ENCODE results near the gene SV2C. TPM values are rescaled to one million over a fixed set of nuclear protein-coding genes. Genes with fewer than 3 reads are reported as not detected.

The SV2C gene
- total RNA-seq, 1 donor from 2014 or later: not detected

- DNase-seq (ENCODE audit: extremely low read depth, low read depth, low spot score): no peak
Measured at GRCh38 chr5:76372323-76373054, 289.3 kb downstream of the SV2C start.

DNA sequence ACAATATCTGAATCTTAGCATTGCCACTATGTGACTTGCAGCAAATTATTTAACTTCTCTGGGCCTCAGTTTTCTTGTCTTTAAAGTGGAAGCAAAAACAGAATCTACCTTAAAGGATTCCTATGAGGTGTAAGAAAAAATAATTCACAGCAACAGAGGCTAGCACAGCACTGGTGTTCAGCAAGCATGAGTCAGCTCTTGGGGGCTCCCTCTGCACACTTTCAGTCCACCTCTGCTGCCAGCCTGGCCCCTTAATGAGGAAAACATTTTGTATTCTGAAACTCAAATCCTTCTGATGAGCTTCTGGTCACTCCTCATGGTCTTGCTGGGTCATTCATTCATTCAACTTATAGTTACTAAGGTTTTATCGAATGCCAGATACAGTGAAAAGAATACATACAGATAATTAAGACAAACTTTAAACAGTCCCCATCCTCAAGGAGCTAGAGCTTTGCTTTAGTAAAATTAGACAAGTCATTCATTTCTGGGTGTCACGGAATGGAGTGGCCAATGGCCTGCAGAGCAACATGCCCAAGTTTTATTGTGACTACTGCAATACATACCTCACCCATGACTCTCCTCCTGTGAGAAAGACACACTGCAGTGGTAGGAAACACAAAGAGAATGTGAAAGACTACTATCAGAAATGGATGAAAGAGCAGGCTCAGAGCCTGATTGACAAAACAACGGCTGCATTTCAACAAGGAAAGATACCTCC is 293.1 kb downstream of the SV2C start:
- DNase-seq (ENCODE audit: extremely low read depth, low read depth, low spot score): no peak

- no peak for DNase-seq (ENCODE audit: extremely low read depth, low read depth, low spot score)
Measured at GRCh38 chr5:76376866-76377230, 293.7 kb downstream of the SV2C start.

DNA sequence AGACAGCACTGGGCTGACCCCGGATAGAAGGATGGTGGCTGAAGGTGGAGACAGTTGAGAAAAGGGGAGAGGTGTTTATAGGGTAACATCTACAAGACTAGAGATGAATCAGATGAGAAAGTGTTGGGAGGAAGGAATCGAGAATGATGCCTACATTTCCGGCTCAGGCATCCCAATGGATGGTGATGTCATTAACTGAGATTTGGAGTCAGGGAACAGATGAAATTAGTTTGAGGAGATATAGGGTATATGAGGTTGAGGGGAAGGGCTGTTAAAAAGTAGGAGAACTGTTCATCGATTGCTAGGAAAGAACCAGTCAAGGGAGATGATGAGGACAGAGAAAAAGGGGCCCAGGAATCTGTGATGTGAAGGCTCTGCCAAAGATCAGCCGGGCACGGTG is 295.2 kb downstream of the SV2C start:
- DNase-seq (ENCODE audit: extremely low read depth, low read depth, low spot score): no peak

GRCh38 chr5:76379316-76379715 is 296.1 kb downstream of the SV2C start:
- DNase-seq (ENCODE audit: extremely low read depth, low read depth, low spot score): no peak

- DNase-seq (ENCODE audit: extremely low read depth, low read depth, low spot score): no peak
Measured at GRCh38 chr5:76379855-76380254, 296.7 kb downstream of the SV2C start.

GRCh38 chr5:76380346-76381066 is 297.3 kb downstream of the SV2C start:
- no peak for DNase-seq (ENCODE audit: extremely low read depth, low read depth, low spot score)

- no peak for DNase-seq (ENCODE audit: extremely low read depth, low read depth, low spot score)
Measured at GRCh38 chr5:76383126-76383832, 300.1 kb downstream of the SV2C start.

DNA sequence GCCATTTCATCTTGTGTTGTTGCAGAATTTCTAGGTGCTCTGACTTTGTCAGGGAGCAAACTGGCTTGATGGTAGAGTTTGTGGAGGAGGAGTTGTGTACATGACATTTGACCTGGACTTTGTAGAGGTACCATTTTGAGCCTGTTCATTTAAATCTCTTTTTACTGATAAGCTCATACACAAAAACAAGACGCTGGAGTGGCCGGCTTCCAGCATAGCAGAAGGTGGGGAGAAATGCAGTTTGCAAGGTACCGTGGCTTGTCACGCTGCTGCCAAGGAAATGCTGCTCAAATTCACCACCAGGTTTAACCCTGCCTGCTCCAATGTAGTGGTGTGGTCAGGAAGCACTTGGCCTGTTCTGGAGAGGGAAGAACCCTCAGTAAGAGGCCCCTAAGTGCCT is 301.0 kb downstream of the SV2C start:
- no peak for DNase-seq (ENCODE audit: extremely low read depth, low read depth, low spot score)

GRCh38 chr5:76384705-76385104 is 301.5 kb downstream of the SV2C start:
- no peak for DNase-seq (ENCODE audit: extremely low read depth, low read depth, low spot score)

DNA sequence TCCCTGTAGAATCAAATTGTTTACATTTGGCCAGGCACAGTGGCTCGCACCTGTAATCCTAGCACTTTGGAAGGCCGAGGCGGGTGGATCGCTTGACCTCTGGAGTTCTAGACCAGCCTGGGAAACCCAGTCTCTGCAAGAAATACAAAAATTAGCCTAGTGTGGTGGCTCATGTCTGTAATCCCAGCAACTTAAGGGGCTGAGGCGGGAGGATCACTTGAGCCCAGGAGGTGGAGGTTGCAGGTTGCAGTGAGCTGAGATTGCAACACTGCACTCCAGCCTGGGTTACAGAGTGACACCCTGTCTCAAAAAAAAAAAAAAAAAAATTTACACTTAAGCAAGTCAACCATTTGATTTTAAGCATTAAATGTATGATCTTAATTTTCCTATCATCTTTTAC is 302.4 kb downstream of the SV2C start:
- DNase-seq (ENCODE audit: extremely low read depth, low read depth, low spot score): no peak

DNA sequence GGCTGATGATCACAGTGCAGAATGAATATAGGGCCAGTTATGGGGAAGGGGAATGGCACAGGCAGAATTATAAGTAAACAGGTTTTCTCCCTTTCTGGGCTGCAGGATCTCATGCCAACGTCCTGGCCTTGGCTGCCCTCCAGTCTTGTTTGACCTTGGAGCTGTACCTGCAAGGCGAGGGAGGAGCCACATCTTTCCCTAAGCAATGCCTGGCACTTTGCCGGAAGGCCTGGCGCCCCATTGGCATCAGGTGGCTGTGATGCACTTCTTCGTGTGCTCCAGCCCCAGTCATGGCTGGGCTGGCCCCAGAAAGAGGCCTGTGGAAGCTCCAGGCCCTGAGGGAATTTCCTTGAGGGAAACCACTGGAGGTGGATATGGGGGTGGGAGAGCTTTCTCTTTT is 303.2 kb downstream of the SV2C start:
- no peak for DNase-seq (ENCODE audit: extremely low read depth, low read depth, low spot score)

- no peak for DNase-seq (ENCODE audit: extremely low read depth, low read depth, low spot score)
Measured at GRCh38 chr5:76388236-76388635, 305.1 kb downstream of the SV2C start.

GRCh38 chr5:76388791-76389512 is 305.8 kb downstream of the SV2C start:
- no peak for DNase-seq (ENCODE audit: extremely low read depth, low read depth, low spot score)

- no peak for DNase-seq (ENCODE audit: extremely low read depth, low read depth, low spot score)
Measured at GRCh38 chr5:76389513-76390154, 306.5 kb downstream of the SV2C start.

DNA sequence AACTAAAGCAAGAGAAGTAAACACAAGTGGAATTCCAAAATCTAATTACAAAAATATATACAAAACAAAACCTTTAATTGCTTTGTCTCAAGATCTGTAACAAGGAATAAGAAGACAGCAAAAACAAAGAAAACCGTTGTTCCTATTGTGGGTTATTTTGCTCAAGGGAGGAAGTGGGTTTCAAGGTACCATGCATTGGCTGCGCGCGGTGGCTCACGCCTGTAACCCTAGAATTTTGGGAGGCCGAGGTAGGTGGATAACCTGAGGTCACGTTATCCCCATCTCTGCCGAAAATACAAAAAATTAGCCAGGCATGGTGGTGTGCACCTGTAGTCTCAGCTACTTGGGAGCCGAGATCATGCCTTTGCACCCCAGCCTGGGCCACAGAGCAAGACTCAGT is 307.8 kb downstream of the SV2C start:
- no peak for DNase-seq (ENCODE audit: extremely low read depth, low read depth, low spot score)

DNA sequence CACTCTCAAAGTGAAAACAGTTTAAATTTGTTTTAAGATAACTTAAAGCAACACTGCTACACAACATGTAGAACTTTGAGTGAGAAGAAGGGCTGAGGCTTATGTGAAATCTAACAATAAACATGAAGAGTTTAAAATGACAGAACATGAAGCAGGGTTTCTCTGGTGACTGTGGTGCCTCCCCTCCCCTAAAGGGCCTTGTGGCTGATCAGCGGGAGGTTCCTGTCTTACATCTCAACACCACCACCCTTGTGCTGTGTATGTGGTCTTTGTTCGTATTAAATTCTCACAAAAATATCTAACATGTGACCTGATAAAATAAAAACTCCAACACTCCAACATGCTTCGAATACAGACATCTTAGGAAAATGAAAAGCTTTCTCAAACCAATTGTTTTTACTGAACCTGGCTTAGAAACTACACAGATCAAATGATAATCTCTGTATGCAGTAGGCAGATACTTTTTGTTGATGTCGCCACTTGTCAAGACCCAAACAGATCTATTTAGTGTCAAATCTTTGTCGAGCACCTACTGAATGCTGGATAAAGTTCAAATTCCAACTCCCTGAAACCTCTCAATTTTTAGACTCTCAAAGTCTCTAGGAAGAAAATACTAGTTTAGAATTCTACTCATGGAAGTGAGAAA is 310.0 kb downstream of the SV2C start:
- DNase-seq (ENCODE audit: extremely low read depth, low read depth, low spot score): no peak

- no peak for DNase-seq (ENCODE audit: extremely low read depth, low read depth, low spot score)
Measured at GRCh38 chr5:76397200-76397599, 314.0 kb downstream of the SV2C start.

GRCh38 chr5:76399268-76399667 is 316.1 kb downstream of the SV2C start:
- DNase-seq (ENCODE audit: extremely low read depth, low read depth, low spot score): no peak

GRCh38 chr5:76400466-76400865 is 317.3 kb downstream of the SV2C start:
- DNase-seq (ENCODE audit: extremely low read depth, low read depth, low spot score): no peak
